B cell (primary cell): ENCODE measurements around the gene IPO4.

Experiments
- EZH2 ChIP-seq: IDR thresholded peaks from 2 replicates; pipeline ENCODE4 v1.6.1; 2012; ENCODE audit warnings: borderline replicate concordance, low read depth, mild to moderate bottlenecking, moderate library complexity, low read length; ENCODE audit not compliant: insufficient read depth, poor library complexity, severe bottlenecking
- TF ChIP-seq, protein P1 (sequence below): fragments of 200-600 bp; IDR thresholded peaks from one replicate; pipeline ENCODE4 v1.8.0; 2022; ENCODE audit warnings: antibody characterized with exemption, mild to moderate bottlenecking

DNA sequence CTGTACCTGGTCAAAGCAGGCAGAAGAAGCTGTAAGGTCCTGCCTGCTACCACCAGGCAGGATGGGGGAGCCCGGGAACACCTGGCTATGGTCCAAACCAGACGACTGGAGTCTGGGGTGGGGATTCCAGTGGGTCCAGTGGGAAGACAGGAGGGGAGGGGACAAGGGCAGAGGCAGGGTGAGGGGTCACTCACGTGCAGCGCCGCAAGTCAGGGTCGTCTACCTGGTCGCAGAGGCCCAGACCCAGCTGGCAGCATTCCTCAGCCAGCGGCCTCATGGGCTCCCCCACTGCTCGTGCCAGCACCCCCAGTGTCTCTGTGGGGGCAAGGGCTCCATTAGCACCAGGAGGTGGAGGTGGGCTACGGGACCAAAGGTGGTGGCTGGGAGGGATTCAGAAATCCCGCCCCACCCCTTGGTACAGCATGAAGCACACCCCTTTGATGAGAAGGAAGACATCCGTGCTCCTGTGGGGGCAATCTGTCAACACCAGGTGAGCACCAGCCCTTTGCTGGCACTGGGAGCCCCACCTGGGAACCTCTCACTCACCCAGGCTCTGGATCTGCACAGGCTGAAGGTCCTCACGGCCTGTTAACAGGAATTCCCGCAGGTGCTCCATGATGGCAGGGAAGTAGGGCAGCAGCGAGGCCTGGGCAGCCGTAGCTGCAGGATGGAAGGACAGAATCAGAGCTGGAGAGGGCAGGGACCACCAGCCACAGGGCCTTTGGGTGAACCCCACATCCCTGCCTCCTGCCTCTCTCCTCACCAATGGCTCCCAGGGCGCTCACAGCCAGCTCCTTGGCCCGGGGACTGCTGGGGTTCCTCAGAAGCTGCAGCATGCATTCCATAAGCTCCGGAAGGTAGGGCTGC is 4.3 kb downstream of the IPO4 start:
- TF ChIP-seq, protein P1, sequence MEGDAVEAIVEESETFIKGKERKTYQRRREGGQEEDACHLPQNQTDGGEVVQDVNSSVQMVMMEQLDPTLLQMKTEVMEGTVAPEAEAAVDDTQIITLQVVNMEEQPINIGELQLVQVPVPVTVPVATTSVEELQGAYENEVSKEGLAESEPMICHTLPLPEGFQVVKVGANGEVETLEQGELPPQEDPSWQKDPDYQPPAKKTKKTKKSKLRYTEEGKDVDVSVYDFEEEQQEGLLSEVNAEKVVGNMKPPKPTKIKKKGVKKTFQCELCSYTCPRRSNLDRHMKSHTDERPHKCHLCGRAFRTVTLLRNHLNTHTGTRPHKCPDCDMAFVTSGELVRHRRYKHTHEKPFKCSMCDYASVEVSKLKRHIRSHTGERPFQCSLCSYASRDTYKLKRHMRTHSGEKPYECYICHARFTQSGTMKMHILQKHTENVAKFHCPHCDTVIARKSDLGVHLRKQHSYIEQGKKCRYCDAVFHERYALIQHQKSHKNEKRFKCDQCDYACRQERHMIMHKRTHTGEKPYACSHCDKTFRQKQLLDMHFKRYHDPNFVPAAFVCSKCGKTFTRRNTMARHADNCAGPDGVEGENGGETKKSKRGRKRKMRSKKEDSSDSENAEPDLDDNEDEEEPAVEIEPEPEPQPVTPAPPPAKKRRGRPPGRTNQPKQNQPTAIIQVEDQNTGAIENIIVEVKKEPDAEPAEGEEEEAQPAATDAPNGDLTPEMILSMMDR, result no peak
- no peak for TF ChIP-seq EZH2
